Karpas-422 (cell line): ENCODE measurements around the gene SUGP2. TPM values are rescaled to one million over a fixed set of nuclear protein-coding genes. Genes with fewer than 3 reads are reported as not detected.

Experiments used
- DNase-seq: peaks from one replicate; pipeline ENCODE4 v3.0.0-alpha.2; 2015
- H2AFZ ChIP-seq: fragments of 200-600 bp; sonication (generic); 2 replicates; pipeline ENCODE4 v1.6.1; 2014; ENCODE audit warnings: antibody characterized with exemption, low read length, mixed read lengths
- H3K27ac ChIP-seq: fragments of 200-600 bp; sonication (generic); 2 replicates; pipeline ENCODE4 v1.5.1; 2014; ENCODE audit warnings: mild to moderate bottlenecking, low read length, moderate library complexity
- H3K27me3 ChIP-seq: fragments of 200-600 bp; sonication (generic); 2 replicates; pipeline ENCODE4 v1.6.1; 2014; ENCODE audit warnings: low read length, mixed read lengths
- H3K36me3 ChIP-seq: fragments of 200-600 bp; sonication (generic); 2 replicates; pipeline ENCODE4 v1.6.1; 2014; ENCODE audit warnings: low read length, mixed read lengths; ENCODE audit not compliant: insufficient read depth
- H3K4me1 ChIP-seq: fragments of 200-600 bp; sonication (generic); 2 replicates; pipeline ENCODE4 v1.6.1; 2014; ENCODE audit warnings: mild to moderate bottlenecking, low read length, mixed read lengths
- H3K4me2 ChIP-seq: fragments of 200-600 bp; sonication (generic); 2 replicates; pipeline ENCODE4 v1.6.1; 2014; ENCODE audit warnings: low read length, low read depth, mild to moderate bottlenecking; ENCODE audit not compliant: poor library complexity, severe bottlenecking
- H3K4me3 ChIP-seq: fragments of 200-600 bp; sonication (generic); 2 replicates; pipeline ENCODE4 v1.5.1; 2014; ENCODE audit warnings: mild to moderate bottlenecking, antibody characterized with exemption, low read length, mixed read lengths
- H3K79me2 ChIP-seq: fragments of 200-600 bp; sonication (generic); 2 replicates; pipeline ENCODE4 v1.6.1; 2014; ENCODE audit warnings: mild to moderate bottlenecking, low read length, mixed read lengths
- H3K9ac ChIP-seq: fragments of 200-600 bp; sonication (generic); 2 replicates; pipeline ENCODE4 v1.6.0; 2014; ENCODE audit warnings: low read length
- H3K9me2 ChIP-seq: fragments of 200-600 bp; sonication (generic), shearing (Covaris generic); replicated peaks from 2 replicates; pipeline ENCODE4 v1.6.0; 2014; ENCODE audit warnings: mild to moderate bottlenecking, low read length, moderate library complexity; ENCODE audit not compliant: insufficient read depth
- H3K9me3 ChIP-seq: fragments of 300-700, 200-600 bp; sonication (generic); 2 replicates; pipeline ENCODE4 v1.6.1; 2014; ENCODE audit warnings: low read length, mixed read lengths
- H4K20me1 ChIP-seq: fragments of 200-600 bp; sonication (generic); 2 replicates; pipeline ENCODE4 v1.6.1; 2014; ENCODE audit warnings: mild to moderate bottlenecking, antibody characterized with exemption, low read length, low read depth; ENCODE audit not compliant: insufficient read depth
- total RNA-seq: library from RNA; depleted of rRNA; stranded (reverse); fragments of >200 nt; shearing (Covaris generic); gene quantifications from 2 replicates; pipeline ENCODE4 v1.2.3, GENCODE V29; 2014; ENCODE audit warnings: low replicate concordance

The SUGP2 gene
- total RNA-seq, 1 experiment from 2014 or later = 74.1 TPM

DNA sequence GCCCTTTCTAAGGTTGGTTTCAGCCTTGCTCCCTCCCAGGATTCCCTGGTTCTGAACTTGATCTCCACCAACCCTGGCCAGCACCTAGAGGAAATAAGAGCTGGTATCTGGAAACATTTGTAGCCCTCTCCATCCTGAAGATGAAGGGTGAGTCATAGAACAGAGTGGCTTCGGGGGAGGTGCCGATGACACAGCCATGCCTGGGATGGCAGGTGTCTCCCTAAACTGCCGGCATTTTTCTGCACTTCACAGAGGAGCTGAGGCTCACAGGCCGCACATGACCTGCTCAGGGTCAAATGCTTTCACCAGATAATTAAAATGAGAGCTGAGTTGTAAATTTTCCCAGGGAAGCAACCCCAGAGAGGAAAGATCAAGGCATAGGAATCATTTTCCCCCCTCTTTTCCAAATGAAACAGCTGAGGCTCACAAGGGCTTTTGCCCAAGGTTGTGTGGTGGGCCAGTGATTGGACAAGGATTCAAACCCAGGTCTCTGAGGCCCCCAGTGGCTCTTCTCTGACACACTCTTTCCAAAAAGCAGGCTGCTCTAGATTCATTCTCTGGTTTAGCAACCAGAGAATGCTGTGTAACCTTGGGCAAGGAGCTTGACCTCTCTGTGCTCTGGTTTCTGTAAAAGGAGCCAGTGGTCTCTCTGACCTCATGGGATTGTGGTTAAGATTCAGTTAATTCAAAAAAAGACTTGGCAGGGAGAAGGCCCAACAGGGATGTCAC, 29.3 kb upstream of the SUGP2 start:
- H3K4me3 ChIP-seq = peak overlapping the region; percentile 55
- no peaks in the 10 kb centered on the region for H3K9me2 ChIP-seq
- H3K36me3 ChIP-seq = no peaks in the 10 kb centered on the region
- peak; percentile 55 for DNase-seq
- H3K4me1 ChIP-seq = peaks cover 38% of the 10 kb centered on the region
- H3K9me3 ChIP-seq = no peaks in the 10 kb centered on the region
- H3K79me2 ChIP-seq = no peaks in the 10 kb centered on the region
- H3K27ac ChIP-seq = no peak overlapping the region
- no peak overlapping the region for H2AFZ ChIP-seq
- H4K20me1 ChIP-seq = no peaks in the 10 kb centered on the region
- H3K4me2 ChIP-seq = peak overlapping the region; percentile 60
- no peaks in the 10 kb centered on the region for H3K27me3 ChIP-seq
- peak overlapping the region; percentile 53 for H3K9ac ChIP-seq

DNA sequence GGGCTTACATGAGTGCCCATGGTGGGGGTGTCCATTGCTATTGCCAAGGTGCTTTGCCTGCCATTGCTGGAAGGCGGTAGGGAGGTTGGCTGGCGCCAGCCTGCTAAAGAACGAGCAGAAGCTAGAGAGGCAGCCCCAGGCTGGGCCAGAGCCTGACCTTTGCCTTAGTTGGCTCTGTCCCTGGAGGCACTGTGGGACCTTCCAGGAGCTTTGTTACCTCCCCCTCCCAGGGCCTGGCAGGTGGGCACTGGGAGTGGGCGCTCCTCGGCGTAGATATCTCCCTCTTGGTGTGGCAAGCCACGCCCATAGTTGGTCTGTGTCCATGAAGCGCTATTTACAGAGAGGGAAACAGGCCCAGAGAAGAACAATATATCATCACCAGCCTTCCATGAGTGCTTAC, 28.2 kb upstream of the SUGP2 start:
- no peak overlapping the region for H3K9ac ChIP-seq
- no peaks in the 10 kb centered on the region for H3K79me2 ChIP-seq
- H3K36me3 ChIP-seq = no peaks in the 10 kb centered on the region
- no peak for DNase-seq
- H3K4me3 ChIP-seq = no peak overlapping the region
- H3K27me3 ChIP-seq = no peaks in the 10 kb centered on the region
- H3K9me3 ChIP-seq = no peaks in the 10 kb centered on the region
- H3K4me2 ChIP-seq = no peak overlapping the region
- no peaks in the 10 kb centered on the region for H3K9me2 ChIP-seq
- H2AFZ ChIP-seq = no peak overlapping the region
- no peaks in the 10 kb centered on the region for H4K20me1 ChIP-seq
- no peak overlapping the region for H3K27ac ChIP-seq
- H3K4me1 ChIP-seq = peaks cover 26% of the 10 kb centered on the region

DNA sequence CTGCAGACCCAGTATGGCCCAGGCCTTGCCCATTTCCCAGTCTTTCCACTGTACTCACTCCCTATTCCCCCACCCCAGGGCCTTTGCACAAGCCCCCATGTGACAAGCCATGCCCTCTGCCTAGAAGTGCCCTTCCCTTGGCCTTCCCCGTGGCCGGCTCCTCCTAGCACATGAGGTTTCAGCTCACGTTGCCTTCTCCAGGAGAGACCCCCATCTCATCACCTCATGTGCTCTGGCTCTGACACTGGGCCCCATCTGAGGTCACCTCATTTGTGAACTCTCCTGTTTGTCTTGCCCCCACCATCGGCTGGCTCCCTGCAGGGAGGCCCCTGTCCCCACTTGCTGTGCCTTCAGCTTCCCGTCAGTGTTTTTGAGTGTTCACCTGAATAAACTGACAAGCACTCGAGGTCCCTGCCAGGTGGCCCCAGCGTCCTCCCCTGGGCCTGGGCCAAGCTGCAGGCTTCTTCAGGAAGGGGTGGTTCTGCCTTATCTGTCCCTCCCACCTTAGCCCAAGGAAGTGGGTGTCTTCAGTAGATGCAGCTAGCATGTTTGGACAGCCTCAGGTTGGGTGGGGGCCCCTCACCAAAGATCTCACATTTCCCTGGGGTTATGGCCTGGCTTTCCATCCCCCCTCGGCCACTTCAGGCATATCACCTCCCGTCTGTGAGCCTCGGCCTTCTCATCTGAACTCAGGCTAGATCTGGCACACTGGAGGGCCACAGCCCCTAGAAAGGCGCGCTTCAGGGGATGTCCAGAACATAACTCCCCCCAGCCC, 26.7 kb upstream of the SUGP2 start:
- Histone ChIP-seq H3K9me3 (no peaks in the 10 kb centered on the region), H3K9me2 (no peaks in the 10 kb centered on the region), H3K4me2 (no peak overlapping the region), H3K27ac (no peak overlapping the region), H3K79me2 (no peaks in the 10 kb centered on the region), H2AFZ (no peak overlapping the region), H3K9ac (no peak overlapping the region), H4K20me1 (no peaks in the 10 kb centered on the region), H3K4me1 (peaks cover 17% of the 10 kb centered on the region), H3K36me3 (no peaks in the 10 kb centered on the region), H3K4me3 (no peak overlapping the region), H3K27me3 (no peaks in the 10 kb centered on the region)
- no peak for DNase-seq

DNA sequence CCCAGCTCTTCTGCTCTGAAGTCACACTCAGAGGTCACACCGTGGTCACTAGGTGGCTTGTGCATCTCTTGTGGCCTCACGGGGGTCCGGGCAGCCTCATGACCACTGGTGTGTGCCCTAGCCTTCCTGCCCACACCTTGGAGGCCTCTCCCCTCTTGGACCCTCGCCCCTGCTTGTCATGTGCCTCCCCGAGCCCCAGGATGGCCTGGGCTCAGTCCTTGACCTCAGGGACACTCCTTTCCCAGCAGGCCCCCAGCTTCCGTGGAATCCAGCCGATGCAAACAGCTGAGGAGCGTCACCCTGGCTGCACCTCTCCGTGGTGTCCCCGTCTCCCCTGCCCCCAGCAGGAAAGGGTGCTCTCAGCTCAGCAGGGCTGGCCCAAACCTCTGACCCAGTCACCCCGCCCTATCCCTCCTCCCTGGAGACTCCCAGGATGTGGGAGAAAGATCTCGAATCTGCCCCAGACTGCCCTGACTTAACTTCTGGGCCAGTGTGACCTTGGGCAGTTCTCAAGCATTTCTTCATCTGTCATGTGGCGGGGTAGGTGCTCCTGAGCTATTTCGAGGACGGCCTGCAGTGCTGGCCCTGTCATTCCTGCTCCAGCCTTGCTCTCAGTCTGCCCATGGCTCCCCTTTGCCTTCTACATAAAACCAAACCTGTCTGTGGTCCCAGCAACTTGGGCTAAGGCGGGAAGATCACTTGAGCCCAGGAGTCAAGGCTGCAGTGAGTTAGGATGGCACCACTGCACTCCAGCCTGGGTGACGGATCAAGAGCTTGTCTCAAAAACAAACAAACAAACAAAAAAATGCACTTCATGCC, 25.9 kb upstream of the SUGP2 start:
- no peak for DNase-seq
- Histone ChIP-seq H3K27ac (no peak overlapping the region), H3K27me3 (no peaks in the 10 kb centered on the region), H3K36me3 (no peaks in the 10 kb centered on the region), H2AFZ (no peak overlapping the region), H3K4me1 (peaks cover 9% of the 10 kb centered on the region), H3K4me3 (no peak overlapping the region), H3K79me2 (no peaks in the 10 kb centered on the region), H4K20me1 (no peaks in the 10 kb centered on the region), H3K9ac (no peak overlapping the region), H3K4me2 (no peak overlapping the region), H3K9me2 (no peaks in the 10 kb centered on the region), H3K9me3 (no peaks in the 10 kb centered on the region)

DNA sequence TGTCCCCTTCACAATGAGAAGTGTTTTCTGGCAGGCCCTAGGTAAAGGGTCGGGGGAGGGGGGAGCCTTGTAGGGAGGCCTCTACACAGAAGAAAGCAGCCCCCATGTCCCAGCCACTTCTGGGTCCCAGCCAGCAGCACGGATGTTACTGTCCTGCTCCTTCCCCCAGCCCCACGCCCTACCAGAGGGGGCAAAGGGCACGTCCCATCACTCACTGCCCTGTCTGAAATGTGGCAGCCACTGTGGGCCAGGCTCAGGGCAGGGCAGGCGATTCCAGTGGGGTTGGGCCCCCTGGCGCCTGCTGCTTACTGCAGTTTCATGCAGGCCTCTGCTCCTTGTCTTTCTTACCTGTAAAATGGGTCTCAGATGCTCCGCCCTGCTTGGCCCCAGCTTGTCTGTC, 24.4 kb upstream of the SUGP2 start:
- no peak overlapping the region for H3K4me2 ChIP-seq
- no peak for DNase-seq
- no peak overlapping the region for H3K9ac ChIP-seq
- no peaks in the 10 kb centered on the region for H3K27me3 ChIP-seq
- no peaks in the 10 kb centered on the region for H4K20me1 ChIP-seq
- no peak overlapping the region for H3K4me3 ChIP-seq
- peaks cover under 1% of the 10 kb centered on the region; the same call in 1 of the 2 replicates for H3K4me1 ChIP-seq
- no peak overlapping the region for H2AFZ ChIP-seq
- no peaks in the 10 kb centered on the region for H3K9me3 ChIP-seq
- H3K36me3 ChIP-seq = no peaks in the 10 kb centered on the region
- no peak overlapping the region for H3K27ac ChIP-seq
- H3K9me2 ChIP-seq = no peaks in the 10 kb centered on the region
- no peaks in the 10 kb centered on the region for H3K79me2 ChIP-seq

DNA sequence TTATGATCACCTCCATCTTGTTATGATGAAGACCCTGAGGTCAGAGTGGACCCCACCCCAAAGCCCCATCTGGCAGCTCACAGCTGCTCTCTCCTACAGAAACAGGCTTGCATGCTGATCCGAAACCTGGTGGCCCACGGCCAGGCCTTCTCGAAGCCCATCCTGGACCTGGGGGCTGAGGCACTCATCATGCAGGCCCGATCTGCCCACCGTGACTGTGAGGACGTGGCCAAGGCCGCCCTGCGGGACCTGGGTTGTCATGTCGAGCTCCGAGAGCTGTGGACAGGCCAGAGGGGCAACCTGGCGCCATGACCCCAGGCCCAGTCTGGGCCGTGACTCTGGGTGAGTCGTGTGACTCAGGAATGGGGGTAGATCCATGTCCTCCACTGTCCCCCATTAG, 24.0 kb upstream of the SUGP2 start:
- no peak overlapping the region for H3K9ac ChIP-seq
- H3K36me3 ChIP-seq = no peaks in the 10 kb centered on the region

DNA sequence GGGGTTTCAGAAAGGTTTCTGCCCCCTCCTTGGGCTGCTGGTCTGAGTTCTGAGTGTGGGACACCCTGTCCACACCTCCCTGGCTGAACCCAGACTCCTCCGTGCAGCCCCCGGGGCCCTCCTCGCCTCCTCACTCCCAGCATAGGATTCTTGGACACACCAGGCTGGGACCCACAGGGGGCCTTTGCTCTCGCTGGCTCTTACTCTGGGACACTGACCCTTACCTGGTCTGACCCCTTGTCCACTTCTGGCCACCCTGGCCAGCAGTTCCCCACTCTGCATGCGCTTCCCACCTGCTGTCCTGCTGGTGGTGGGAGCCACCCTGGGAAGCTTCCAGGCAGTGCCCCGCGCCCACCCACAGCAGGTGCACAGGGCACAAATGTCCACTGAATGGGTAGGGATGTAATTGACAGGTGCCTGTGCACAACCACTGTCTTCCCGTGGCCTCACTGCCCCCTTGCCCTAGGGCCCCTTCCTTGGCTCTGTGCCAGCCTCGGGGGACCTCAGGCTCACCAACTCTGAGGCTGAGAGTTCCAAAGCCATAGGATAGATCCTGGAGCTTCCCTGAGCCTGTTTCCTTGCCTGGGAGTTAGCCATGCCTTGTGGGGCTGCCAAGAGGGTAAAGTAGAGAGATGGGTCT, 23.4 kb upstream of the SUGP2 start:
- Histone ChIP-seq H3K36me3 (no peaks in the 10 kb centered on the region), H3K9me3 (no peaks in the 10 kb centered on the region), H3K27ac (no peak overlapping the region)

More for the DNA sequence above, 24.0 kb upstream of the SUGP2 start:
- Histone ChIP-seq H3K27ac (no peak overlapping the region), H4K20me1 (no peaks in the 10 kb centered on the region), H3K9me3 (no peaks in the 10 kb centered on the region), H3K9me2 (no peaks in the 10 kb centered on the region), H3K27me3 (no peaks in the 10 kb centered on the region), H3K4me2 (no peak overlapping the region), H3K79me2 (no peaks in the 10 kb centered on the region), H3K4me3 (no peak overlapping the region), H2AFZ (no peak overlapping the region), H3K4me1 (no peaks in the 10 kb centered on the region)
- DNase-seq = no peak

More for the DNA sequence above, 23.4 kb upstream of the SUGP2 start:
- Histone ChIP-seq H3K4me1 (no peaks in the 10 kb centered on the region), H3K4me2 (no peak overlapping the region), H3K79me2 (no peaks in the 10 kb centered on the region), H3K9ac (no peak overlapping the region), H4K20me1 (no peaks in the 10 kb centered on the region), H3K4me3 (no peak overlapping the region), H3K27me3 (no peaks in the 10 kb centered on the region), H3K9me2 (no peaks in the 10 kb centered on the region), H2AFZ (no peak overlapping the region)
- no peak for DNase-seq
